Islet of Langerhans (tissue), 1 donor: ENCODE data around the gene SOHLH1.

Experiments
- FAIRE-seq: peaks from one replicate; lab custom pipeline; 2011; peaks lifted over from hg19 to GRCh38; lab: Jason Lieb, UNC

Gene SOHLH1

DNA sequence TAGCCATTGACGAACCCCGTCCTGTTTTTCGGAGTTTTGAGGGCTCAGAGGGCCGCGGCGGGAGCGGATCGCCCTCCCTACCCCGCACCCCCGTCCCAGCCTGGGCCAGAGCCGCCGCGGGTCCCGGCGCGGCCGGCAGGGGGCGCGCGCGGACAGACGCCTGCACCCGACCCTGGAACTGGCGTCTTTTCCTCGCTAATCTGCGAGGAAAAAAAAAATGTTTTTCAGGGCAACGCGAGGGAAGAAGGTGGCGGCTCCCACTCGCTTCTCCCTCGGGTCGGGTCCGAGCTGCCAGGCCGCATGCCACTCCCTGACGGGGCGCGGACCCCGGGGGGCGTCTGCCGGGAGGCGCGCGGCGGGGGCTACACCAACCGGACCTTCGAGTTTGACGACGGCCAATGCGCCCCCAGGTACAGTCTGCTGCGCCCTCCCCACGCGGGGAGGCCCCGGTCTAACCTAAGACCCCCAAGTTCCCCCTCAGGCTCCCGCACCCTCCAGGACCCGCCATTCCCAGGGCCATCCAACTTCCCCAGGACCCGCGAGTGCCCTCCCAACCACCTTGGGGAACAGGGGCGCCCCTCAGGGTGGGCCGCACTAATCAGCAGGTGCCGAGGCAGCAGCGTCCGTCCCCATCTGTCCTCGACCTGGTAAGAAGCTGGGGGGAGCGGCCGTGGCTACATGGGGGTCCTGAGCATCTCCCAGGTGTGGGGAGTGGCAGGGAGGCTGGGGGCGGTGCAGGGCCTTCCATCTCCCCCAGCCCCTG lies 2.9 kb upstream of the SOHLH1 start, which contains the start of gene KCNT1:
Gene KCNT1, plus strand, starts transcription at position 227 of the 763 bp plus-strand sequence. Its CDS starts 74 bp downstream, at position 301.
- FAIRE-seq, result no peak

GRCh38 chr9:135701067-135701958 lies 2.0 kb upstream of the SOHLH1 start:
- FAIRE-seq, result no peak

DNA sequence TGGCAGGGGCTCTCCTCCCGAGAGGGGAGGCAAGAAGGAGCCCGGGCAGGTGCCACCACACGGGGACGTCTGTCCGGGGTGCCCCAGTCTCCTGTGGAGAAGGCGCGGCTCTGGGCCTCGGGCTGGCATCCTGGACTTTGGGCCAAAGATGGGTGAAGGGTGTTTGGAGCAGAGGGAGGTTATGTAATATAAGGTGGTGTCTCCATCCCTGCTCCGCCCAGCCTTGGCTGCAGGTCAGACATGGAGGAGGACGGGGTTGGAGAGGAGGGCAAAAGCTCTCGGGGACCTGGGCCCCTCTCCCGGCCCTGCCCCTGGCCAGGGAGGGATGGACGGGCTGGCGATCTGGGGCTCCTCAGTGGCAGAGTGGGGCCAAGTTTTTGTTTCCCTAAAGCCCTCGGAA lies 1.2 kb upstream of the SOHLH1 start:
- no peak for FAIRE-seq

DNA sequence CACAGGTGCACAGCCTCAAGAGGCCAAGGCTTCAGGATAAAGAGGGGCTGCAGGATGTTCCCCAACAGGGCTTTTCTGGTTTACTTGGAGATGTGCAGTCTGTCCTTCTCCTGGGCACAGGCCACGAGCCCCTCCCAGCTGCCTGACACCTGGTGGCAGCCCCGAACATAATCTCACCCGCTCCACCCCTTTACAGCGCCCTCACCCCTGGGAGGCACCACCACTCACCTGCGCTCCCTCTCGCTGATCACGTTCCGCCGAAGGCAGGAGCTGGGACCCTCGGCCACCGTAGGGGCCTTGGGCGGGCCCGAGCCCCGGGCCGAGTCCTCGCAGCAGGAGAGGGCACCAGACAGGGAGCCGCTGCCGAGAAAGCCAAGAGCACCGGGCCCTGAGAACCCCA lies 514 bp downstream of the SOHLH1 start:
- no peak for FAIRE-seq

GRCh38 chr9:135698236-135698635 lies 1.0 kb downstream of the SOHLH1 start:
- FAIRE-seq, result no peak

DNA sequence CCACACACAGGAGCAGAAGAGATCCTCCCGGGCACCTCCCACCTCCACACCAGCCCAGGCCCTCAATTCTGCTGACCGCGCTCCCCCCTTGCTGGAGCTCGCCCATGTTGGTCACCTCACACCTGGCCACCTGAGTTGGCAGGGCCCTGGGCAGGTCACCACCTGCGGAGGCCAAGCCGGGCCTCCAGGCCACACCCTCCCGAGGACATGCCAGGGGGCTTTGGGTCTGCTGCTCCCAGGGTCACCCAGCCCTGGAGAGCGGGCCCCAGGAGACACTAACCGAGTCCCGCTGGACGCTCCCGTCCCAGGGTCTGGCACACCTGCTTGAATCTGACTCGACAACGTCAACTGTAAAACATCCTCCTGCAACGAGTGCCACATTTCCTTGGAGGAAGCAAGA lies 2.1 kb downstream of the SOHLH1 start:
- no peak for FAIRE-seq

DNA sequence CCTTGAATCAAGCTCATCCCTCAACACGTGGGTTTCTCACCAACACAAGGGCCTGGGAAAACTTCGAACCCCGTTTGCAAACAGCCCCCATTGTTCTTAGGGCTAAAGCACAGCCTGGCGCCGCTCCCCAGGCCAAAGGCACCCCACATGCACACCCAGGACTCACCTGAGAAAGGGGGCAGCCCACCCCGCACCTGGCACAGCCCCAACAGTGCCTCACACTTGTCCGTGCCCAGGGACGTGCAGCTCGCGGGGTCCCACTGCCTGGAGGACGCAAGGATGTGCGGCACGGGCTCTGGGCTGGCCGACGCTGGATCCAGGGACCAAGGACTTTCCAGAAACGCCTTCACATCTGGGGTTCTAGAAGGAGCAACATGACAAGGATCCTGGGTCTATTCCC lies 2.8 kb downstream of the SOHLH1 start:
- FAIRE-seq, result no peak

DNA sequence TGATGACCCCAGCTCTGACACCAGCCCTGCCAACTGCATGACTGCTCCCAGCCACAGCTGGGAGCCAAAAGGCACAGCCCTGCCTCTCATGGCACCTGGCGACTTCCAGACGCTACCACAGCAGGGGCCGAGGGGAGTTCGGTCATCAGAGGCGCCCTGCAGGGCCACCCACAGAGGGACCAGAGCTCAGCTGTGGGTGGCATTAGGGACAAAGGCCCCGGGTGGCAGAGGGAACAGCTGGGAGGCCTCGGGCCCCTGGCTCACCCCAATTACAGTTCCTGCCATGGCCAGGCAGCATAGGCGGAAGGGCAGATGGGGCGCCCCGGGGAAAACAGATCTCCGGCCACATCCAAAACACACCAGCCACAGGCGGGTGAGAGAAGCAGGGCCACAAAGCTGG lies 3.6 kb downstream of the SOHLH1 start:
- FAIRE-seq, result no peak

DNA sequence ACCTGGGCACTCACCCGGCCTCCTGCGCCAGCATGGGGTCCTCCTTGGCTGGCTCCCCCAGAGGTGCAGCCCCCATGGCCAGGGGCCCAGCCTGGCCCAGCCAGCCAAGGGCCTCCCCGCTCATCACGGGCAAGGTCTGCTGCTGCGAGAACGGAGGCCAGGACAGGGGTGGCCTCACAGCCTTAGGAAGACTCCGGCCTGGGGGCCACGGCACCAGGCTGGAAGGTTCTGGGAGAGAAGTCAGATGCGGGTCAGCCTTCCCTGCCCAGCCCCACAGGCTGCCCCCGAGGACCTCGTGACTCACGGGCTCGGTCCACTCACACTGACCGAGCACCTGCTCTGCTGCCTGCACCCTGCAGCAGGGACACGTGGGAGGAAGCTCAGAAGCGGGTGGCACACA lies 4.2 kb downstream of the SOHLH1 start:
- no peak for FAIRE-seq

- FAIRE-seq, result no peak
Observed at GRCh38 chr9:135694414-135694813, 4.9 kb downstream of the SOHLH1 start.

GRCh38 chr9:135693771-135694170 lies 5.5 kb downstream of the SOHLH1 start:
- FAIRE-seq, result no peak

GRCh38 chr9:135693265-135693664 lies 6.0 kb downstream of the SOHLH1 start:
- no peak for FAIRE-seq

DNA sequence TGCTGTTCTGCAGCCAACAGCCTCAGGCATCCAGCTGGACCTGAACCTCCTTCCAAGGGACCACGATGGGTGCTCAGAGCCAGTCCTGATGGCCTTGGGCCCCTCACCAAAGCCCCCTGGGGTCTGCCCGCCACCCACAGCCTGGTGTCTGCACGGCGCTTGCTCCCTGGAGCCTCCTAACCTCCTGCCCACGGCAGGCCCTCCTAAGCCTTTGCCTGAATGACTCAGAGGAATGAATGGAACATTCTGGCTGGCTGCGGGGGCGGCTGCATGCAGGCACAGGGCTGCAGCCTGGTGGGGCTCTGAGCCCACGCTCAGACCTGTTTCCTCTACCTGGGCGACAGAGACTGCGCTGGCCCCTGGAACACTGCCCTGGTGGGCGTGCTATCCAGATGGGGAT lies 6.9 kb downstream of the SOHLH1 start:
- no peak for FAIRE-seq

DNA sequence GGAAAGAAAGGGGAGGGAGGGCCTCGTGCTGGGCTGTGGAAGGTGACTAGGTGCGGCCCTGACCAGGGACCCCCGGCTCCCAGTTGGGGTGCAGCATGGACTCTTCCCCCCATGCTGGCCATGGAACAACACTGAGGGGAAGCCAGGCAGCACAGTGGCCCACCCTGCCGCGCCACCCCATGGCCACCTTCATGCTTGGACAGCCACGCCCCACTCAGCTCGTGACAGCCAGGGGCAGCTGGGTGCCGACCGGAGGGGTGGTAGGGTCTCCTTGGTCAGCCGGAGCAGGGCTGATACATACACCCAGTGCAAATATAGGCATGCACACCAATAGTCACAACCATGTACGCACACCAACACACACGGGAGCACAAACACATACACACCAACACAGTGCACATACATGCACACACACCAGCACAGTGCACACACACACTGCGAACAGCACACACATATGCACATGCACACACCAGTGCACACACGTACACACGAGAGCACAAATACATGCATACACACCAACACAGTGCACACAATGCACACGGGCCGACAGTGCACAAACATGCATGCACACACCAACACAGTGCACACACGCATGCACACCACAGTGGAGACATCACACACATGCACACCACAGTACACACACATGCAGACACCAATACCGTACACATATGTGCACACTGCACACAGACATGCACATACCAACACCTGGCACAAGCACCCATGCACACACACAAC lies 8.3 kb downstream of the SOHLH1 start:
- no peak for FAIRE-seq

GRCh38 chr9:135689011-135689410 lies 10.3 kb downstream of the SOHLH1 start:
- no peak for FAIRE-seq

DNA sequence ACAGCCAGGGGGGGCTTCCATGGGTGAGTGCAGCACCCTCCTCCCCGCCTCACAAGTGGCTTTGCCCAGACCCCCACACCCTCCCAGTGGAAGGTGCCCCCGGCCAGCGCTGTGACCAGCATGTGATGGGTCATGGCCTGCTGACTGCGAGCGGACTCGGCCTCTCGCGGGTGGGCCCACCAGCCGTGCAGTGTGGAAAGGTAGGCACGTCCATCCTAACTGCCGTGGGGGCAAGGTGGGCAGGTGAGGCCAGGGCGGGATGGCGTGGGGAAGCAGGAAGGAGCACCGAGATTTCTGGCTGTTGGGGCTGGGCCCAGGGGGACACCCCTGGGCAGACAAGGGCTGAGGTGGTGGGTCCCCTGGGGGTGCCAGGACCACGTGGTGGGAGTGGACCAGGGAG lies 12.1 kb downstream of the SOHLH1 start:
- no peak for FAIRE-seq

GRCh38 chr9:135684691-135685090 lies 14.6 kb downstream of the SOHLH1 start:
- FAIRE-seq, result no peak

DNA sequence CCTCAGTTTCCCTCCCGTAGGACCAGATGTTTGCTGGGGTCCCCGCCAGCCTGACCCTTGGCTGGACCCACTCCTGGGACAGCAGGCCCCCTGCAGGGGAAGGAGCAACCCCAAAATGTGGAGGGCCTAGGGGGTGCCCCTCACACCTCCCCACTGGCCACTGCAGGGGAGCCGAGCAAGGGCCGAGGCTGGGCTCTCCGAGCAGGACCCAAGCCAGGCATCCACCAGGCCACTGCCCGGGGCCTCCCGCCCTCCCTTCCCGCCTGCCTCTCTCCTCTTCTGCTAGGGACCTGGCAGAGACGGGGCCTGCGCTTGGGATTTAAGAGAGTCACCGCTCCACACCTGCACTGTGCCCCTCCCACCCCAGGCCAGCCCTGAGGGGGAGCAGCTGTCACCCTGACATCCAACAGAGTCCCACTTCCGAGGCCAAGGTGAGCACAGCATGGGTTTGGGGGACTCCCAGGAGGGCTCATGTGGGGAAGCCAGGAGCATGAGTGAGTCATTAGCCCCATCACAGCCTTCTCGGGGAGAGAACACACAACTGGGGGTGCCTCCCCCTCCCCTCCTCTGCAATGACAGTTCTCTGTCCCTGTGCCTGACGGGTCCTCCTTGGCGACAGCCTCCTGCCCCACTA lies 15.8 kb downstream of the SOHLH1 start:
- no peak for FAIRE-seq

GRCh38 chr9:135681161-135681560 lies 18.1 kb downstream of the SOHLH1 start:
- FAIRE-seq, result no peak

- no peak for FAIRE-seq
Observed at GRCh38 chr9:135680056-135680455, 19.2 kb downstream of the SOHLH1 start.

GRCh38 chr9:135678236-135679017 lies 20.9 kb downstream of the SOHLH1 start:
- no peak for FAIRE-seq
